KBM-7 (cell line): ENCODE results near the gene REV3L.
"Not testable (repeated sequence)": the region's sequence is repeated elsewhere in the genome, so short reads cannot be mapped to it uniquely, and the experiment has no call there.

Source experiments
- DNase-seq: peaks from one replicate; pipeline ENCODE4 v3.0.0-alpha.2; 2015
- in situ Hi-C: fragments of 300-500 bp; cut with MboI; formaldehyde crosslinking; loops from 2 replicates; pipeline ENCODE4 v1.14.3; 2020; ENCODE audit warnings: low sequenced_read_pairs, low pct_unique_long_range_greater_than_20kb, mixed read lengths

The REV3L gene

DNA sequence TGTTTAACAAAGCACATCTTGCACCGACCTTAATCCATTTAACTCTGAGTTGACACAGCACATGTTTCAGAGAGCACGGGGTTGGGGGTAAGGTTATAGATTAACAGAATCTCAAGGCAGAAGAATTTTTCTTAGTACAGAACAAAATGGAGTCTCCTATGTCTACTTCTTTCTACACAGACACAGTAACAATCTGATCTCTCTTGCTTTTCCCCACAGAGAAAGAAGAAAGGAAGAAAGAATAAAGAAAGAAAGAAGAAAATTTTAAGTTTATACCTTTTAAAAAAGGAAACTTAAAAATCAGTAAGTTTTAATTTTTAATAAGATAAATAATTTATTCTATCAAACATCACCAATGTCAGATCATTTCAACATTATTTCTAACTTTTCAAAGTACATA is 227.2 kb downstream of the REV3L start:
- in situ Hi-C loops, DNase-seq: not testable (repeated sequence)

DNA sequence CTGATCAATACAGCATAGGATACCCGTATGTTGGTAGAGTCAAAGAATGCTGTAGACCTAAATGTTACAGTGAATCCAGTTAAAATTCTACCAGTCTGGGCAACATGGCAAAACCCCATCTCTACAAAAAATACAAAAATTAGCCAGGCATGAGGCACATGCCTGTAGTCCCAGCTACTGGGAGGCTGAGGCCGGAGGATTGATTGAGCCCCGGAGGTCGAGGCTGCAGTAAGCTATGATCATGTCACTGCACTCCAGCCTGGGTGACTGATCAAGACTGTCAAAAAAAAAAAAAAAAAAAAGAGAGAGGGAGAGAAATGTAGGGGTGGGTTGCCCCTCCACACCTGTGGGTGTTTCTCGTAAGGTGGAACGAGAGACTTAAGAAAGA is 228.2 kb downstream of the REV3L start:
- DNase-seq = no peak
- in situ Hi-C loops = no loop called here

DNA sequence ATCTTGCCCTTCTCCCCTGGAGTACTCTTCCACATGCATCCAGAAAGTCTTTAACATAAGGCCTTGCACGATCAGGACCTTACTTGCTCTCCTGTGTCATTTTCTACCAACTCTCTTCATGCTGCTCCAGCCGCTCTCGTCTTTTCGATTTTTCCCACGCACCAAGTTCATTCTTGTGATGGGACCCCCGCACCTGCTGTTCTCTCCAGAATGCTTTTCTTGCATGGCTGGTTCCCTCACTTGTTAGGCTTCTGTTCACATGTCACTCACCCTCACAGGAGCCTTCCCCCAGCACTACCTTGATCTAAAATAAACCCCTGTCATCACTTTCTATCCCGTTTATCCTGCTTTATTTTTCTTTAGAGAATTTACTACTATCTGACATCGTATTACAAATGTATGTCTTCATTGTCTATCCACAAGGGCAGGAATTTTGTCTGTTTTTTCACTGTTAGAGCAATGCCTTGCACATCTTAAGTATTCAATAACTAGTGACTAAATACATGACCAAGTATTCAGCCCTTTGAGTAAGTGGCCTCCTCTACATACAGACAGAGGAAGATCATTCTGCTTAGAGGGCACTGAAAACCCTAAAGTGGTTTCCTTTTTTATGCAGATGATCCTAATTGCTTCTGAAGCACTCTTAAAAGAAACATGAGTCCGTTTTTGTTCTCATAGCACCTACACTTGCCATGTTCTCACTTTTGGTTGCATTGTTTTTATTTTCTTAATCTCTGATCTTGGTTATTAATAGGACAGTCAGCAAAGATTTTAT is 228.8 kb downstream of the REV3L start:
- DNase-seq = no peak
- in situ Hi-C loops = no loop called here

DNA sequence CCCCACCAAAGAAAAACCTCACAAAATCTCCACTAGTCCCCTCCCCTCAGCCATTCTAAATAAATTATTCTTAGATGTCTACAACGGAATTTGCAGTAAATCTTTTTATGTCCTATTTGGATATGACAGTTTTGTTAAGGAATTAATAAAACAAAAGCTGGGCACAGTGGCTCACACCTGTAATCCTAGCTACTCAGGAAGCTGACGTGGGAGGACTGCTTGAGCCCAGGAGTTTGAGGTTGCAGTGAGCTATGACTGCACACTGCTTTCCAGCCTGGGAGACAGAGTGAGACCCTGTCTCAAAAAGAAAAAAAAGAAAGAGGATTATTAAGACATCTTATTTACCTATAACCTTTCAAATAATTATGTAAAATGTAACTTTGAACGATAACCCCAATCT is 230.3 kb downstream of the REV3L start:
- in situ Hi-C loops = no loop called here
- no peak for DNase-seq

DNA sequence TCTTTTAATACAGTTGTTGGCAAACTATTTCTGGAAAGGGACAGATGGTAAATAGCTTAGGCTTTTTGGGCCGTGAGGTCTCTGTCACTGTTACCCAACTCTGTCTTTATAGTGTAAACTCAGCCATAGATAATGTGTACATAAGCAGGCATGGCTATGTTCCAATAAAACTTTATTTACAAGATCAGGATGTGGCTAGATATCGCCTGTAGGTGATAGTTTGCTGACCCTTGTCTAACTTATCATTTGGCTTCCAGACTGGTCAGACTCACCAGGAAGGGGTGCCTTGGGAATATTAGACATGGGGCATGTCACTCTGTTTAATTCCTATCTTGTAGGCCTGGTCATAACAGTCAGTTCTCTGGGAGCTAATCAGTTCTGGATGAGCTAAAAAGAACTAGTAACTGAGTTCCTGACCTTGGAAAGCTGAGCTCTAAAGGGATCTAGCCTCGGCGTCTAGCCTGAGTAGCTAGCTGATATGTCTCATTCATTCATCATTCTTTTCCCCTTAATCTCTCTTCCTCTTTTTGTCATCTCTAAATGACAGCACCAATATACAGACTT is 232.1 kb downstream of the REV3L start:
- in situ Hi-C loops = no loop called here
- no peak for DNase-seq
